SIG-M5 treated with dmso at 0.1 percent for 504 hours (cell line): ENCODE results near the gene FAAH.
"Not testable (repeated sequence)": the region's sequence is repeated elsewhere in the genome, so short reads cannot be mapped to it uniquely, and the experiment has no call there.

Source experiments
- DNase-seq: peaks from one replicate; lab custom pipeline; 2025; ENCODE audit not compliant: unreplicated experiment; lab: John Stamatoyannopoulos, UW

The FAAH gene

DNA sequence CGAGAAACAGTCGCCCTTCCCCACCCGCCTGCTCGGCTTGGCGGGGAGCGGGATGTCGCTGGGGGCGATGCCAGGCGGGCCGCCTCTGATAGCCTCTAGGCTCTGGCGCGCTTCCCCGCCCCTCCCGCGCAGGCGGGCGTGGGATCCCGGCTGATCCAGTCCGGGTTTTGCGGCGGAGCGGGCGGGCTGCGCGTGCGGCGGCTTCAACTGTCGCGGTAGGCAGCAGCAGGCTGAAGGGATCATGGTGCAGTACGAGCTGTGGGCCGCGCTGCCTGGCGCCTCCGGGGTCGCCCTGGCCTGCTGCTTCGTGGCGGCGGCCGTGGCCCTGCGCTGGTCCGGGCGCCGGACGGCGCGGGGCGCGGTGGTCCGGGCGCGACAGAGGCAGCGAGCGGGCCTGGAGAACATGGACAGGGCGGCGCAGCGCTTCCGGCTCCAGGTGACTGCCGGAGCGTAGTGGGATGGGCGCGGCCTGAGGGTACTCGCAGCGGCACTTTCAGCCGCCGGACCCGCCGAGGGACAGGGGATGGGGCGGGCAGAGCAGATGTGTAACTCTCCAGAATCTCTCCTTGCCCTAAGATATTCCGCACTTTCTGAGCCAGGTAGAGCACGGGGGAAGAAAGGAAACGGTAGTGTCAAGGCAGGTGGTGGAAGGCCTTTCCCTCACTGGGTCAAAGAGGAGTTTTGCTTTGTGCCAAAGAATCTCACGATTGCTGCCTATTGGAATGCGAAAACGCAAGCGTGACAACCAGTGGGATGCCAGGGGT is at the start of gene FAAH:
Gene FAAH (plus strand): TSS at position 210 of the 764 bp plus-strand sequence. CDS start 32 bp downstream, at position 242.
- no peak for DNase-seq

- DNase-seq = no peak
These were observed 49.6 kb upstream of the FAAH start for GRCh38 chr1:46344481-46344880.

GRCh38 chr1:46345281-46345680 is 48.8 kb upstream of the FAAH start:
- DNase-seq = no peak

DNA sequence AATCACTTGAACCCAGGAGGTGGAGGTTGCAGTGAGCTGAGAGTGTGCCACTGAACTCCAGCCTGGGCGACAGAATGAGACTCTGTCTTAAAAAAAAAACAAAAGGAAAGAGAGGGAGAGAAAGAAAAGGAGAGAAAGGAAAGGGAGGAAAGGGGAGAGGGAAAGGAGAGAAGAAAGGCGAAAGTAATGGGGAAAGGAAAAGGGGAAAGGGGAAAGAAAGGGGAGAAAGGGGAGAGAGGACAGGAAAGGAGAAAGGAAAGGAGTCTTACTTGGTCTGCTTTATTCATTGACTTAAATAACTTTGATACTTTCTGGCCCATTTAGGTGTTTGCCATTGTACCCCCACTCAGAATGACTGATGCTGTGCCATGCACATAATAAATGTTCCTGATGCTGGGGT is 41.8 kb upstream of the FAAH start:
- DNase-seq = no peak

DNA sequence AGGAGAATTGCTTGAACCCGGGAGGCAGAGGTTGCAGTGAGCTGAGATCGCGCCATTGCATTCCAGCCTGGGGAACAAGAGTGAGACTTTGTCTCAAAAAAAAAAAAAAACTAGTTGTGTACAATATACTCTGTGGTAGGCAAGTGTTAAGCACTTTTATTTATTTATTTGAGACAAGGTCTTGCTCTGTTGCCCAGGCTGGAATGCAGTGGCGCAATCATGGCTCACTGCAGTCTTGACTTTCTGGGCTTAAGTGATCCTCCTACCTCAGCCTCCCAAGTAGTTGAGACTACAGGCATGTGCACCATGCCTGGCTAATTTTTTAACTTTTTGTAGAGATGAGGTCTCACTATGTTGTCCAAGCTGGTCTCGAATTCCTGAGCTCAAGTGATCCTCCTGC is 38.2 kb upstream of the FAAH start:
- DNase-seq = not testable (repeated sequence)

DNA sequence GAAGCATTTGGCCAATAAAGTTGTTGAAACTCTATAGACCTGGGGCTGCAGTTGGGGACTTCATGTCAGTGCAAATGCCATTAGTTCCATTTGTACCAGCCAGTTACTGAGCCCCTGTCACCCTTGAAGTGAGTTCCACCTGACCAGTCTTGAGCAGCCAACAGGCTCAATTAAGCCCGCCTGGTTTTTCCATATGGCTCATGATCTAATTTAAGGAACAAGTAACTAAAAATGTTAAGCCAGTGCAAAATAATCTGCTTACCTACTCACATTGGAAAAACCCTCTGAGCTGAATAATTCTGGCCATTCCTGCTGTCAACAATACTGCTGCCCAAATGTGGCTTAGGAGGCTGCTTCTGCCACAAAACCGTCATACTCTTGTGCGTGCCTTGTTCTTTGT is 32.0 kb upstream of the FAAH start:
- DNase-seq = no peak

DNA sequence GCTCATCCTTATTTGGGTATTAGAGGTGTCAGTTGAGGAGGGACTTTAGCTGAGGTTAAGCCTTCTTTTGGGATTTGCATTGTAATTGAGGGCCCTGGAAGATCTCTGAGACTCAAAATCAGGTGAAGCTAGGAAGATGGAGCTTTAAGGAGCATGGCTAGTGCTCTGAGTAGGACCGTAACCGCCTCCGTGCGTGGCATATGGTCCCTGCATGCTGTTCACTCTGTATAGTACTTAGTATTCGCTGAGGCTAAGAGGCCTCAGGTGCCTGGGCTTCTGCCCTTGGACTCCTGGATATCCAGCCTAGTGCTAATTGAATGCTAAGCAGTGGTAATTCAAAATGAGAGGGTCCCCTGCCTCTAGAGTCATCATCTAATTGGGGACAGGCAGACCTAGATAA is 31.0 kb upstream of the FAAH start:
- DNase-seq = no peak

DNA sequence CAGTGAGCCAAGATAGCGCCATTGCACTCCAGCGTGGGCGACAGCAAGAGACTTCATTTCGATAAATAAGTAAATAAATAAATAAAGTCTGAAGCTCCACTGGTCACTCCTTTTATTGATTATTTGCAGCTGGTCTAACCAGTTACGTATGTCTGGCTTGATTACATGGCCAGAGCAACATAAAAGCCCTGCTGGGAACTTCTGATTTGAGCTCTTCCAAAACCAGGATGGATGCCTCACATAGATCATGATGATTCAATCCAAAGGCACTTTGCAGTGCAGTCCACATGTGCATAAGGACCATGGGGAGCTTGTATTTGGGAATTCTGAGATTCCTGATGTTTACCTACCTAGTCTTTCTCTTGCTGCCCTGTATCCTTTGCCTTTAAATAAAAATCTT is 29.5 kb upstream of the FAAH start:
- no peak for DNase-seq

GRCh38 chr1:46365796-46366195 is 28.3 kb upstream of the FAAH start:
- not testable (repeated sequence) for DNase-seq

- no peak for DNase-seq
These were observed 27.0 kb upstream of the FAAH start for GRCh38 chr1:46367072-46367471.

- not testable (repeated sequence) for DNase-seq
These were observed 26.4 kb upstream of the FAAH start for GRCh38 chr1:46367701-46368100.

DNA sequence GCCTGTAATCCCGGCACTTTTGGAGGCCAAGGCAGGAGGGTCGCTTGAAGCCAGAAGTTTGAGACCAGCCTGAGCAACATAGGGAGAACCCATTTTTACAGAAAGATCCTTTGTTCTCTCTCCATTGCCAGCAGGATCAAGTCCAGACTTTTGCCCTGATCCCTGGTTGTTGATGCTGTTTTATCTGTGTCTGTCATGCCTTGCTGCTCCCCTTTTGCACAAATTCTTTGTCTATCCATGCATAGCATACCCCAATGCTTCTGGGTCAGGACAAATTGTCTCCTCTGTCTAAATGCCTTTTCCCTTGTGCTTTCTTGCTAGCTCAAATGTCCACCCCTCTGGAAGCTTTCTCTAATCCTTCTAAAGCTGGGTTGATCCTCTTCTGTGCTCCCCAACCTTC is 25.3 kb upstream of the FAAH start:
- no peak for DNase-seq

DNA sequence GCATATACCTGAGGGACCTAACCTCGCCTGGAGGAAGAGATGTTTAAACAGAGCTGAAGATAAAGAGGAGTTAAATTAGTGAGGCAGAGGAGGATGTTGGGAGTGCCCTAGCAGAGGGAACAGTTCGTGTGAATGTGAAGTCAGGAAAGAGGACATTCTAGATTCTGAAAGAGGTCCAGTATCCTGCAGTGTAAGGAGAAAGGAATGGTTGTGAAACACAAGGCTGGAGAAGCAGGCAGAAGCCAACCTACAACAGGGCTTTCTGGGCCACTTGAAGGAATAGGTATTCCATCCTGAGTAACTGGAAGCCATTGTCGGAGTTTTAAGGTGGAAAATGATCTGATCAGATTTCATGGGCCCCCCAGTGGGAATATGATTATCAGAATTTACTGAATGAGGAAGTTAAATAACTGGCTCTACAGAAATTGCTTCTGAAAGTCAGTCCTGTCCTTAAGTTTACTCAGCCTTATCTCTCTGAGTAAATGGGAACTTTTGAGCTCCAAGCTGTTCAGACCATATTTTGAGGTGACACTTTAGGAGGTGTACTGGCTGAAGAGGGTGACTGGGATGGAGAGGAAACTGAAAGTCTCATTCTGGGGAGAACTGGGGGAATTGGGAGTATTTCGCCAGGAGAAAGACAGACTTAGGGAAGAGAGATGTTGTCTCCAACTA is 24.4 kb upstream of the FAAH start:
- no peak for DNase-seq

- DNase-seq = no peak
These were observed 23.9 kb upstream of the FAAH start for GRCh38 chr1:46370214-46370633.

DNA sequence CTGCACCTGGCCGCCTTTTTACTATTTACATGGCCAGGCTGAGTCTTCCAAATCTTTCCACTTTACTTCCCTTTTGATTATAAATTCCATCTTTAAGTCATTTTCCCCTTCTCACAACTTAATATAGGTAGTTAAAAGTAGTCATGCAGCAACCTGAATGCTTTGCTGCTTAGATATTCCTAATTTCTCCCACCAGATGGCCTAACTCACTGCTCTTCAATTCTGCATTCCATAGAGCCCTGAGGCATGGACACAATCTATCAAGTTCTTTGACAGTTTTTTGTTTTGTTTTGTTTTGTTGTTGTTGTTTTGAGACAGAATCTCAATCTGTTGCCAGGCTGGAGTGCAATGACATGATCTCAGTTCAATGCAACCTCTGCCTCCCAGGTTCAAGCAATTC is 21.7 kb upstream of the FAAH start:
- no peak for DNase-seq

- DNase-seq = no peak
These were observed 14.1 kb upstream of the FAAH start for GRCh38 chr1:46379996-46380395.

GRCh38 chr1:46380508-46380907 is 13.6 kb upstream of the FAAH start:
- DNase-seq = no peak

DNA sequence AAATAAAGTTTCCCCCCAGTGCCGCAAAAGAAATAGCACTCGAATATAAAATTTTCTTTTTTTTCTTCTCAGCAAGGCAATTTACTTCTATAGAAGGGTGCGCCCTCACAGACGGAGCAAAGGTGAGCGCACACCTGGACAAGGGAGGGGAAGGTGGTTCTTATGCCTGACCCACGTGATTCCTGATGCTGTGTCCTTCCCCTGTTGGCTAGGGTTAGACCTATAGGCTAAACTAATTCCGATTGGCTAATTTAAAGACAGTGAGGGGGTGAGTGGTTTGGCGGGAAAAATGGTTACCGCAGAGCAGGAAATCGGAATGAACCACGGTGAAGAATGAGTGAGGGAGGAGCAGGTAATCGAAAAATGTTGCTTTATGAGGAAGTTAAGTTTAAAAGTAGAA is 607 bp upstream of the FAAH start:
- DNase-seq = no peak

- no peak for DNase-seq
These were observed 852 bp downstream of the FAAH start for GRCh38 chr1:46394872-46395465.

- DNase-seq = no peak
These were observed 2.6 kb downstream of the FAAH start for GRCh38 chr1:46396441-46397398.

- DNase-seq = no peak
These were observed 5.2 kb downstream of the FAAH start for GRCh38 chr1:46399307-46399706.
